HEK293 (cell line): ENCODE measurements around the gene USP30.

ENCODE experiments used
- BCL11B ChIP-seq: fragments of 450-650 bp; formaldehyde crosslinking; IDR thresholded peaks from 2 replicates; pipeline ENCODE4 v1.5.1; 2016; ENCODE audit warnings: low read depth, missing biosample characterization, missing genetic modification characterization
- GLI2 ChIP-seq: fragments of 450-650 bp; formaldehyde crosslinking; IDR thresholded peaks from 2 replicates; pipeline ENCODE4; 2017; ENCODE audit warnings: missing biosample characterization, missing genetic modification characterization, low read depth, borderline replicate concordance
- IKZF3 ChIP-seq: fragments of 450-650 bp; IDR thresholded peaks from 2 replicates; pipeline ENCODE4 v1.5.0; 2018; ENCODE audit warnings: missing biosample characterization, mild to moderate bottlenecking, missing genetic modification characterization, moderate library complexity
- KLF1 ChIP-seq: fragments of 450-650 bp; formaldehyde crosslinking; IDR thresholded peaks from 2 replicates; pipeline ENCODE4 v1.5.1; 2016; ENCODE audit warnings: missing biosample characterization, missing genetic modification characterization
- KLF17 ChIP-seq: fragments of 450-650 bp; formaldehyde crosslinking; IDR thresholded peaks from 2 replicates; pipeline ENCODE4 v1.5.1; 2016; ENCODE audit warnings: missing biosample characterization, missing genetic modification characterization
- OSR2 ChIP-seq: fragments of 450-650 bp; formaldehyde crosslinking; IDR thresholded peaks from 2 replicates; pipeline ENCODE4 v1.5.1; 2016; ENCODE audit warnings: missing biosample characterization, missing genetic modification characterization
- PRDM6 ChIP-seq: fragments of 450-650 bp; formaldehyde crosslinking; IDR thresholded peaks from 2 replicates; pipeline ENCODE4 v1.5.1; 2017; ENCODE audit warnings: missing biosample characterization, missing genetic modification characterization
- TRIM28 ChIP-seq: IDR thresholded peaks from 2 replicates; pipeline ENCODE4 v1.6.1; 2011; ENCODE audit warnings: low read length, control low read depth, borderline replicate concordance
- TSHZ1 ChIP-seq: fragments of 450-650 bp; formaldehyde crosslinking; IDR thresholded peaks from 2 replicates; pipeline ENCODE4 v1.5.1; 2016; ENCODE audit warnings: missing biosample characterization, missing genetic modification characterization, borderline replicate concordance
- WT1 ChIP-seq: fragments of 450-650 bp; formaldehyde crosslinking; IDR thresholded peaks from 2 replicates; pipeline ENCODE4 v1.5.1; 2016; ENCODE audit warnings: missing biosample characterization, missing genetic modification characterization
- YY1 ChIP-seq: fragments of 450-650 bp; formaldehyde crosslinking; IDR thresholded peaks from 2 replicates; pipeline ENCODE4 v1.5.1; 2018; ENCODE audit warnings: missing biosample characterization, missing genetic modification characterization
- ZBTB21 ChIP-seq: fragments of 450-650 bp; formaldehyde crosslinking; IDR thresholded peaks from 2 replicates; pipeline ENCODE4 v1.5.1; 2017; ENCODE audit warnings: missing biosample characterization, missing genetic modification characterization
- ZFP3 ChIP-seq: fragments of 450-650 bp; formaldehyde crosslinking; IDR thresholded peaks from 2 replicates; pipeline ENCODE4 v1.5.1; 2016; ENCODE audit warnings: low read depth, missing biosample characterization, missing genetic modification characterization
- ZNF148 ChIP-seq: fragments of 450-650 bp; formaldehyde crosslinking; IDR thresholded peaks from 2 replicates; pipeline ENCODE4 v1.5.0; 2017; ENCODE audit warnings: missing biosample characterization, missing genetic modification characterization, borderline replicate concordance
- ZNF16 ChIP-seq: fragments of 450-650 bp; formaldehyde crosslinking; IDR thresholded peaks from 2 replicates; pipeline ENCODE4 v1.5.1; 2016; ENCODE audit warnings: low read depth, missing biosample characterization, missing genetic modification characterization
- ZNF19 ChIP-seq: fragments of 450-650 bp; formaldehyde crosslinking; IDR thresholded peaks from 2 replicates; pipeline ENCODE4; 2016; ENCODE audit warnings: missing biosample characterization, missing genetic modification characterization, low read depth
- ZNF223 ChIP-seq: fragments of 450-650 bp; formaldehyde crosslinking; IDR thresholded peaks from 2 replicates; pipeline ENCODE4 v1.5.1; 2016; ENCODE audit warnings: missing biosample characterization, missing genetic modification characterization
- ZNF24 ChIP-seq: fragments of 450-650 bp; formaldehyde crosslinking; IDR thresholded peaks from 2 replicates; pipeline ENCODE4 v1.5.1; 2016; ENCODE audit warnings: missing biosample characterization, missing genetic modification characterization
- ZNF292 ChIP-seq: fragments of 450-650 bp; formaldehyde crosslinking; IDR thresholded peaks from 2 replicates; pipeline ENCODE4 v1.5.1; 2016; ENCODE audit warnings: low read depth, missing biosample characterization, missing genetic modification characterization, borderline replicate concordance
- ZNF302 ChIP-seq: fragments of 450-650 bp; formaldehyde crosslinking; IDR thresholded peaks from 2 replicates; pipeline ENCODE4 v1.5.1; 2016; ENCODE audit warnings: missing biosample characterization, missing genetic modification characterization, low read depth
- ZNF366 ChIP-seq: fragments of 450-650 bp; formaldehyde crosslinking; conservative IDR thresholded peaks from 2 replicates; pipeline ENCODE4 v1.5.1; 2016; ENCODE audit warnings: missing biosample characterization, missing genetic modification characterization
- ZNF433 ChIP-seq: fragments of 450-650 bp; formaldehyde crosslinking; IDR thresholded peaks from 2 replicates; pipeline ENCODE4 v1.5.1; 2016; ENCODE audit warnings: missing biosample characterization, missing genetic modification characterization, low read depth
- ZNF513 ChIP-seq: fragments of 450-650 bp; IDR thresholded peaks from 2 replicates; pipeline ENCODE4 v1.5.1; 2018; ENCODE audit warnings: missing biosample characterization, missing genetic modification characterization
- ZNF548 ChIP-seq: fragments of 450-650 bp; formaldehyde crosslinking; IDR thresholded peaks from 2 replicates; pipeline ENCODE4 v1.5.1; 2016; ENCODE audit warnings: missing biosample characterization, missing genetic modification characterization
- ZNF555 ChIP-seq: fragments of 450-650 bp; formaldehyde crosslinking; conservative IDR thresholded peaks from 2 replicates; pipeline ENCODE4 v1.5.1; 2017; ENCODE audit warnings: missing biosample characterization, mild to moderate bottlenecking, missing genetic modification characterization, inconsistent platforms
- ZNF561 ChIP-seq: fragments of 450-650 bp; IDR thresholded peaks from 2 replicates; pipeline ENCODE4 v1.5.1; 2018; ENCODE audit warnings: missing biosample characterization, missing genetic modification characterization, borderline replicate concordance
- ZNF585B ChIP-seq: fragments of 450-650 bp; formaldehyde crosslinking; IDR thresholded peaks from 2 replicates; pipeline ENCODE4 v1.5.1; 2016; ENCODE audit warnings: missing biosample characterization, missing genetic modification characterization
- ZNF624 ChIP-seq: fragments of 450-650 bp; formaldehyde crosslinking; IDR thresholded peaks from 2 replicates; pipeline ENCODE4 v1.5.1; 2017; ENCODE audit warnings: missing biosample characterization, missing genetic modification characterization
- ZNF701 ChIP-seq: fragments of 450-650 bp; formaldehyde crosslinking; IDR thresholded peaks from 2 replicates; pipeline ENCODE4 v1.5.1; 2016; ENCODE audit warnings: missing biosample characterization, missing genetic modification characterization

The USP30 gene

GRCh38 chr12:109052414-109053323, at the start of gene USP30 (continued):
- TF ChIP-seq ZNF148 (tag by site-specific recombination) (peak; percentile 98), ZNF548 (tag by site-specific recombination) (0 out of 2 replicates have a peak, but pooled peaks have one; percentile 19), PRDM6 (no peak), ZNF433 (tag by site-specific recombination) (no peak), ZNF561 (tag by site-specific recombination) (peak; percentile 82; the same call in 1 of the 2 replicates), ZFP3 (tag by site-specific recombination) (no peak), ZNF513 (peak; percentile 53; the same call in 1 of the 2 replicates), BCL11B (no peak), ZNF701 (0 out of 2 replicates have a peak, but pooled peaks have one; percentile 69), ZNF292 (tag by site-specific recombination) (no peak), KLF1 (peak; percentile 69), ZNF19 (tag by site-specific recombination) (no peak), WT1 (tag by site-specific recombination) (no peak; the same call in 1 of the 2 replicates), ZNF16 (0 out of 2 replicates have a peak, but pooled peaks have one; percentile 31), ZNF555 (tag by site-specific recombination) (no peak), OSR2 (tag by site-specific recombination) (peak; percentile 32; the same call in 1 of the 2 replicates), ZNF223 (tag by site-specific recombination) (no peak), KLF17 (tag by site-specific recombination) (peak; percentile 98), ZNF366 (tag by site-specific recombination) (peak; percentile 55), ZBTB21 (tag by site-specific recombination) (0 out of 2 replicates have a peak, but pooled peaks have one; percentile 58), ZNF302 (tag by site-specific recombination) (peak; percentile 69; the same call in 1 of the 2 replicates), YY1 (tag by site-specific recombination) (peak; percentile 91), ZNF24 (tag by site-specific recombination) (peak; percentile 92), TSHZ1 (peak; percentile 89; the same call in 1 of the 2 replicates), IKZF3 (tag by site-specific recombination) (peak; percentile 67), TRIM28 (no peak), ZNF585B (tag by site-specific recombination) (no peak), GLI2 (tag by site-specific recombination) (no peak), ZNF624 (tag by site-specific recombination) (0 out of 2 replicates have a peak, but pooled peaks have one; percentile 50)
